K562 (cell line): Measurements from ENCODE around the gene ABCG5. TPM values are rescaled to one million over a fixed set of nuclear protein-coding genes. Genes with fewer than 3 reads are reported as not detected.
A peak's percentile ranks its signal among the peaks of the same experiment; 100 is the strongest.

ENCODE experiments used
- ATAC-seq: fragments of 200-7000 bp; cut with Tn5 transposase; 3 replicates; pipeline ENCODE4 v1.9.1; 2020; ENCODE audit warnings: moderate library complexity
- BruUV-seq: library from RNA; stranded (reverse); fragments of 400-500 nt; replicated peaks from 2 replicates; lab custom pipeline; 2021; lab: Mats Ljungman, UMichigan
- CTCF ChIA-PET: fragments of 300-600 bp; formaldehyde crosslinking; extraction: SDS; loops from one replicate; lab custom pipeline; 2021; ENCODE audit warnings: low intra/inter-chr PET ratio; lab: Yijun Ruan, JAX
- POLR2A ChIA-PET: fragments of 300-600, 350-650 bp; sonication (Branson Sonifier 250); formaldehyde crosslinking; extraction: SDS; loops from one replicate; lab custom pipeline; 2021; ENCODE audit warnings: antibody characterized with exemption, inconsistent platforms; lab: Yijun Ruan, JAX
- DNase-seq, 4 experiments: peaks; one replicate each; pipeline versions ENCODE4 v3.0.0 to v3.0.0-alpha.2; 2011 to 2018; ENCODE audit warnings: low spot score in 3 of 4, mixed read lengths in 3 of 4; ENCODE audit errors: extremely low read depth in 1 of 4
- FAIRE-seq: peaks from 2 replicates; lab custom pipeline; 2011; peaks lifted over from hg19 to GRCh38; lab: Jason Lieb, UNC
- H2AFZ ChIP-seq: 2 replicates; pipeline ENCODE4 v1.6.0; 2011; ENCODE audit warnings: low read depth, low read length, control low read depth, inconsistent platforms
- H3K27ac ChIP-seq: fragments of 200-600 bp; 3 replicates; pipeline ENCODE4 v1.8.0; 2011; ENCODE audit warnings: low read depth, mild to moderate bottlenecking, control low read depth, inconsistent platforms, low read length, moderate library complexity, mixed read lengths; ENCODE audit errors: extremely low read depth
- H3K27me3 ChIP-seq, 2 experiments: fragments of 300-600 bp in 1 of 2; 2 replicates in 1 of 2; 3 replicates in 1 of 2; pipeline versions ENCODE4 v1.6.0 to v1.8.0; 2011; ENCODE audit warnings: inconsistent platforms in 2 of 2, low read length in 2 of 2, mild to moderate bottlenecking in 1 of 2, mixed read lengths in 1 of 2, moderate library complexity in 1 of 2; ENCODE audit not compliant: control insufficient read depth in 2 of 2, insufficient read depth in 2 of 2
- H3K36me3 ChIP-seq: fragments of 300-600 bp; 3 replicates; pipeline ENCODE4 v1.8.0; 2011; ENCODE audit warnings: mild to moderate bottlenecking, low read length, inconsistent platforms; ENCODE audit not compliant: control insufficient read depth, insufficient read depth
- H3K4me1 ChIP-seq, 2 experiments: fragments of 200-600 bp in 1 of 2; replicated peaks in 1 of 2; 2 replicates in 1 of 2; 3 replicates in 1 of 2; pipeline versions ENCODE4 v1.5.1 to v1.8.0; 2011; ENCODE audit warnings: inconsistent platforms in 2 of 2, low read length in 2 of 2, mild to moderate bottlenecking in 1 of 2, mixed read lengths in 1 of 2, moderate library complexity in 1 of 2; ENCODE audit not compliant: control insufficient read depth in 2 of 2, insufficient read depth in 2 of 2
- H3K4me2 ChIP-seq: 2 replicates; pipeline ENCODE4 v1.6.1; 2011; ENCODE audit warnings: low read length, control low read depth, inconsistent platforms, mixed read lengths; ENCODE audit not compliant: insufficient read depth
- H3K4me3 ChIP-seq: fragments of 200-600 bp; sonication (generic), shearing (Covaris generic); 2 replicates; pipeline ENCODE4 v1.5.1; 2016; ENCODE audit warnings: control low read depth, inconsistent platforms
- H3K79me2 ChIP-seq: fragments of 200-600 bp; 3 replicates; pipeline ENCODE4 v1.8.0; 2011; ENCODE audit warnings: low read length, inconsistent platforms; ENCODE audit not compliant: control insufficient read depth, insufficient read depth
- H3K9ac ChIP-seq, 2 experiments: 2 replicates each; pipeline versions ENCODE4 v1.6.0 to v1.6.1; 2011; ENCODE audit warnings: low read depth in 2 of 2, low read length in 2 of 2, control low read depth in 1 of 2, inconsistent platforms in 1 of 2, mild to moderate bottlenecking in 1 of 2, mixed read lengths in 1 of 2; ENCODE audit not compliant: insufficient read depth in 1 of 2
- H3K9me1 ChIP-seq: one replicate; pipeline ENCODE4 v1.6.0; 2011; ENCODE audit warnings: inconsistent platforms, mild to moderate bottlenecking, low read length, moderate library complexity; ENCODE audit not compliant: control insufficient read depth, insufficient read depth
- H3K9me3 ChIP-seq: replicated peaks from 2 replicates; pipeline ENCODE4 v1.5.1; 2011; ENCODE audit warnings: low read depth, low read length, inconsistent platforms; ENCODE audit not compliant: control insufficient read depth, insufficient read depth
- H4K20me1 ChIP-seq: replicated peaks from 2 replicates; pipeline ENCODE4 v1.6.1; 2011; ENCODE audit warnings: low read length, inconsistent platforms, mixed read lengths; ENCODE audit not compliant: control insufficient read depth, insufficient read depth
- POLR2AphosphoS2 ChIP-seq: IDR thresholded peaks from 2 replicates; pipeline ENCODE4 v1.6.1; 2012; ENCODE audit warnings: low read length, improper control_type of control experiment
- ZNF174 ChIP-seq: fragments of 250-450 bp; sonication (Bioruptor Pico); IDR thresholded peaks from 2 replicates; pipeline ENCODE4 v1.4.0; 2020; ENCODE audit warnings: mild to moderate bottlenecking
- ZNF217 ChIP-seq: sonication (generic); formaldehyde crosslinking; IDR thresholded peaks from 2 replicates; pipeline ENCODE4 v1.8.0; 2022; ENCODE audit warnings: mild to moderate bottlenecking, missing genetic modification reagents
- WGBS: fragments of 100-300 bp; shearing (Covaris generic); methylation state at CpG from one replicate; pipeline ENCODE4 v1.1.6; 2016; ENCODE audit warnings: low coverage, mixed read lengths; ENCODE audit not compliant: insufficient coverage; ENCODE audit errors: missing lambda C conversion rate; 5-methylcytosine and 5-hydroxymethylcytosine counted together
- in situ Hi-C: fragments of 300-500 bp; cut with MboI; formaldehyde crosslinking; loops from 4 replicates; pipeline ENCODE4 v1.15.0; 2018; ENCODE audit warnings: inconsistent platforms, mixed read lengths
- intact Hi-C: fragments of 100-400 bp; cut with micrococcal nuclease; formaldehyde crosslinking; loops from 2 replicates; pipeline ENCODE4 v1.14.2; 2022
- polyA plus RNA-seq, 8 experiments: library from polyadenylated mRNA; depleted of rRNA in 4 of 8; stranded (reverse) in 5 of 8; unstranded in 3 of 8; fragments of >200 nt; fragmentation: Nextera tagmentation in 2 of 8; fragmentation: Illumina TruSeq in 1 of 8; extraction: Ambion mirVana in 2 of 8; extraction: Trizol in 1 of 8; gene quantifications; 2 replicates each; pipeline versions ENCODE4 v1.2.1 to v1.2.3, GENCODE V29; 2011 to 2014; ENCODE audit warnings: inconsistent platforms in 1 of 8, missing spikeins in 1 of 8
- total RNA-seq, 7 experiments: library from RNA; depleted of rRNA in 6 of 7; stranded (reverse); fragments of >200 nt in 6 of 7; fragmentation: Illumina TruSeq in 2 of 7; extraction: Trizol in 2 of 7; gene quantifications; 2 replicates each; pipeline versions ENCODE4 v1.2.1 to v1.2.3, GENCODE V29; 2011 to 2021; ENCODE audit warnings: low replicate concordance in 1 of 7
- TF ChIP-seq, protein P1 (sequence below): fragments of 450-650 bp; IDR thresholded peaks from 2 replicates; pipeline ENCODE4 v1.6.1; 2017; ENCODE audit warnings: antibody characterized with exemption, mild to moderate bottlenecking

Gene ABCG5
- total and polyA plus RNA-seq, 9 of the 15 experiments (the other 6 are each of a cell fraction or from before 2014, with no cell fraction given): 0.01 TPM; not detected in 7

DNA sequence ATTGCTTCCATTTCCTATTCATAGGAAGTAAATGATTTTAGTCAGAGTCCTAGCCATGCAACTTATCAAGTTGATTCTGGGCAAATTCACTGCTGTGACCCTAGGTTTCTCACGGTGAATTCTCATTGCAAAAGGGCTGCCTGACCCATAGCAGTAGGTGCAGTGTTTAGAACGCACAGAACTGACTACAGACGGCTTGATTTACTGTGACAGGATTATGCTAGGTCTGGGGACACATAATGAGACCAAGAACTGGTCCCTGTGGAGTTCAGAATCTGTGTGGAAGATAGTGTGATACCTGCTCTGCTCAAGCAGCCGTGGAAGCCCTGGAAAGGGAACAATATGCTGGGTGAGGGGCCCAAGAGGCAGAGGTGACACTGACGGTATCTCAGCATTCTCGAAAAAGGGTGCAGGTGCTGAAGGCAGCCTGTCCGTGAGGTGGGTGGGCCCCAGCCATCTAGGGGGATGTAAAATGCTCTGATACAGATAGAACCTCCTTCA is 46.5 kb upstream of the ABCG5 start (continued):
- TF ChIP-seq ZNF217: no peak

DNA sequence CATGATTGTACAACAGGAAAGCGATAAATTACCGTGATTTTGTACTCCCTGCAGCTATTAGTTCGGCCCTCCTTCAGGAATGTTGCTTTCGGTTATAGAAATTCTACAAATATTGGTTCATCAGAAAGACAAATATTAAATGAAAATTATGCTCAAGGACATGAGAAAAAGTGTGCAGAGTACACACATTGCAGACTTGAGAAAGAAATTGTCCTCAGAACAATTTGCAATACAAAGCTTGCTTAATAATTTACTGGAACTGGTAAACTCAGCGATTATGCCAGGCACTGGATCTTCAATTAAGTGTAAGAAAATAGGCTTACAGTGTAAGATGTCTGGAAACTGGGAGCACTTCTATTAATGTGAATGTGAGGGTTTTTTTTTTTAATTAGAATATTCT is 46.0 kb upstream of the ABCG5 start:
- TF ChIP-seq POLR2AphosphoS2: 0 out of 2 replicates have a peak, but pooled peaks have one; percentile 3
- TF ChIP-seq, protein P1, sequence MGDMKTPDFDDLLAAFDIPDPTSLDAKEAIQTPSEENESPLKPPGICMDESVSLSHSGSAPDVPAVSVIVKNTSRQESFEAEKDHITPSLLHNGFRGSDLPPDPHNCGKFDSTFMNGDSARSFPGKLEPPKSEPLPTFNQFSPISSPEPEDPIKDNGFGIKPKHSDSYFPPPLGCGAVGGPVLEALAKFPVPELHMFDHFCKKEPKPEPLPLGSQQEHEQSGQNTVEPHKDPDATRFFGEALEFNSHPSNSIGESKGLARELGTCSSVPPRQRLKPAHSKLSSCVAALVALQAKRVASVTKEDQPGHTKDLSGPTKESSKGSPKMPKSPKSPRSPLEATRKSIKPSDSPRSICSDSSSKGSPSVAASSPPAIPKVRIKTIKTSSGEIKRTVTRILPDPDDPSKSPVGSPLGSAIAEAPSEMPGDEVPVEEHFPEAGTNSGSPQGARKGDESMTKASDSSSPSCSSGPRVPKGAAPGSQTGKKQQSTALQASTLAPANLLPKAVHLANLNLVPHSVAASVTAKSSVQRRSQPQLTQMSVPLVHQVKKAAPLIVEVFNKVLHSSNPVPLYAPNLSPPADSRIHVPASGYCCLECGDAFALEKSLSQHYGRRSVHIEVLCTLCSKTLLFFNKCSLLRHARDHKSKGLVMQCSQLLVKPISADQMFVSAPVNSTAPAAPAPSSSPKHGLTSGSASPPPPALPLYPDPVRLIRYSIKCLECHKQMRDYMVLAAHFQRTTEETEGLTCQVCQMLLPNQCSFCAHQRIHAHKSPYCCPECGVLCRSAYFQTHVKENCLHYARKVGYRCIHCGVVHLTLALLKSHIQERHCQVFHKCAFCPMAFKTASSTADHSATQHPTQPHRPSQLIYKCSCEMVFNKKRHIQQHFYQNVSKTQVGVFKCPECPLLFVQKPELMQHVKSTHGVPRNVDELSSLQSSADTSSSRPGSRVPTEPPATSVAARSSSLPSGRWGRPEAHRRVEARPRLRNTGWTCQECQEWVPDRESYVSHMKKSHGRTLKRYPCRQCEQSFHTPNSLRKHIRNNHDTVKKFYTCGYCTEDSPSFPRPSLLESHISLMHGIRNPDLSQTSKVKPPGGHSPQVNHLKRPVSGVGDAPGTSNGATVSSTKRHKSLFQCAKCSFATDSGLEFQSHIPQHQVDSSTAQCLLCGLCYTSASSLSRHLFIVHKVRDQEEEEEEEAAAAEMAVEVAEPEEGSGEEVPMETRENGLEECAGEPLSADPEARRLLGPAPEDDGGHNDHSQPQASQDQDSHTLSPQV: no peak
- TF ChIP-seq ZNF174: no peak
- Histone ChIP-seq H3K4me1 (no peaks in the 10 kb centered on the region), H3K9me1 (no peaks in the 10 kb centered on the region), H3K27me3 (no peaks in the 10 kb centered on the region; a peak in 1 of 5 replicates), H3K27ac (no peak overlapping the region), H3K36me3 (peaks cover 31% of the 10 kb centered on the region), H3K9ac (no peak overlapping the region), H3K4me2 (no peak overlapping the region), H3K4me3 (no peak overlapping the region), H2AFZ (no peak overlapping the region), H3K79me2 (no peaks in the 10 kb centered on the region), H4K20me1 (no peaks in the 10 kb centered on the region), H3K9me3 (no peaks in the 10 kb centered on the region)
- CTCF ChIA-PET: no interaction called here
- ATAC-seq (no peak), DNase-seq (no peak), FAIRE-seq (no peak)
- intact Hi-C loops: no loop called here
- 69% methylated on average over 5 of the region's 5 CpGs for WGBS
- in situ Hi-C loops: no loop called here
- no TSS peak for BruUV-seq
- POLR2A ChIA-PET: interaction anchor here (0.6 to 1.0 kb wide), 3 partner anchors 8 to 48 kb away, joined by 3 read pairs; no protein-coding TSS in a partner anchor
